ENCODE data around the gene PRRG2. TPM values are rescaled to one million over a fixed set of nuclear protein-coding genes. Genes with fewer than 3 reads are reported as not detected.

PRRG2 gene
- polyA plus RNA-seq (ENCODE audit: insufficient read length in 4 of 4), result 10 to 100 TPM in 1 of 4 donors, 1 to 10 TPM in 3; 6.1 to 10.6 (median 7.1) TPM

DNA sequence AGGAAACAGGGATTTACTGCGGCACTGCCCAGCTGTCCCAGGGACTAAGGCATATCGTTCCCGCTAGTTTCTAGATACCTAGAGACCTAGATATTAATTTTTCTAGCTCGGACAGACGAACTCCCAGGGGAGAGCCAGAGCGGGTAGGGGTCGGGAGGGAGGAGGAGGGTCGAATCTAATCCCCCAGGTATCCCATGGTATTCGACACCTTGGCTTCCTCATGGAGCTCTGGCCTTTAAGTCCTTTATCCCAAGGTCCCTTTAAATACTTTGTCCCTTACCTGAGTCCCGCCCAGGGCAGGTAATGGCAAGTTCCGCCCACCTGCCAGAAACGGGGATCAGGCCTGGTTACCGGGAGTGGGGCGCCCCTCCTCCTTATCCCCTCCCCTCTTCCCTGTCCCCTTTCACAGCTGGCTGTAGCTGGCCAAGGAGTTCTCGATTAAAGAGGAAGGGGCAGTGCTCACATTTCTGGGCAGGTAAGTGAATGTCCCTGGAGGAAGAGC, at the start of gene PRRG2:
Gene PRRG2, plus strand, starts transcription at position 310 of the 502 bp plus-strand sequence. CDS start 1,904 bp downstream, outside the sequence.
- no peak for DNase-seq (ENCODE audit: low read depth in 4 of 4, low spot score in 2 of 4)

DNA sequence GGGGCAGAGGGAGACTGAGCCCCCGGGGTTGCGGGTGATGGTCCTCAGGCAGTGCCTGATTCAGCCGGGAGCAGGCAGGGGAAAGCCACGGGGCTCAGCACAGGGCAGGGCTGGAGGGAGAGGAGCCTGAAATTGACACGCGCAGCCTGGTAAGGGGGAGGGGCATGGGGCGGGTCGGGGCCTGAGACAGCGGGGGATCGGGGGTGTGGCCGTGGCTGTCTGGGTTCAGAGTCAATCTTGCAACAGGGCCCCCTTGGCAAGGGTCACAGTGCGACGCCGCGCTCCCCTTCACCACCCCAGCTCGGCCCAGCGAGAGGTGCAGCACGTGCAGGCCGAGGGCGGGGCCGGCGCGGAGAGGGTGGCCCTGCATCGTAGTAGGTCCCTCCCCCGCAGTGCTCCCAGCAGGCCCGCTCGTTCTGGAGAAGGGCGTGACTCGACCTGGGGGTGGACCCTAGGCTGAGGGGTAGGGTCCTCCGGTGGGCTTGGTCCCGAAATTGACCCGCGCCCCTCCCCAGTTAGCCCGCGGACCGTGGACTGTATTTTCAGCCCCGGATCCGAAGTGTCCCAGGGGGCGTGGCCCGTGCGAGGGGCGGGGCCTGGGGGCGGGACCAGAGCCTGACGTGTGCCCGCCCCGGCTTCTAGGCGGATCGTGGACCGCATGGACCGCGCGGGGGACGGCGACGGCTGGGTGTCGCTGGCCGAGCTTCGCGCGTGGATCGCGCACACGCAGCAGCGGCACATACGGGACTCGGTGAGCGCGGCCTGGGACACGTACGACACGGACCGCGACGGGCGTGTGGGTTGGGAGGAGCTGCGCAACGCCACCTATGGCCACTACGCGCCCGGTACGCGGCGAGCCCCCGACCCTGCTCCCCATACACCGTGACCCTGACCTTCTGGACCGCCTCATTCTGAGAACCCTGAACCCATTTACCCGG, 47.3 kb upstream of the PRRG2 start:
- DNase-seq (ENCODE audit: low read depth in 4 of 4, low spot score in 2 of 4), result peak in 2 of 4 donors; percentile 50 to 57

DNA sequence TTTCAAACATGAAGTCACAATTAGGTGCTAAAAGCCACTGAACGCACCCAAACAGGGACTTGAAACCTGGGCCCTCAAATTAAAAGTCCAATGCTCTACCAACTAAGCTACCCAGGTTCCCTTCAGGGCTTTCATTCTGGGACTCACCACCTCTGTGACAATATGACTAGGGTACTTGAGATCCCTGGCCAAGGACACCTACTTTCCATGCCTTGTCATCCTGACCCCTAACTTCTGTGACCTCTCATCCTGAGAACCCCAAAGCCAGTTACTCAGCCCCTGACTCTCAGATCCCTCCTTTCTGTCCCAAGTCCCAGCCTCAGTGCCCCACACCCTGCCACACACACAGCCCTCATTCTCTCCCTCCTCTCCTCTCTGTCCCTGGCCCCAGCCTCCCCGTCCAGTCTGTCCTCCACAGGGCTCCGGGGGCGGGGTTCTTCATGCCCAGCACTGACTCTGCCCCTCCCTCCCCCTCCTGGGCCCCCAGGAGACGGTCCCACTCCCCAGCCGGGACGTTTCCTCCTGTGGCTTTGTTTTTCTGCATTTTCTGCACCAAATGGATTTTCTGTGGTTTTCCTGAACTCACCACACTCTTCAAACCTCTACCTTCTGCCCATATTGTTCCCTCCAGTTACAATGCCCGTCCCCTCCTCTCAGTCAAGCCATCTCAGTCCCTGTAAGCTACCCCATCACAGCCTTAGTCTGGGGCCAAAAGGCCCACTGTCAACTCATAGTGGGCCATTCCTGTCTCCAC, 46.3 kb upstream of the PRRG2 start:
- no peak for DNase-seq (ENCODE audit: low read depth in 4 of 4, low spot score in 2 of 4)

DNA sequence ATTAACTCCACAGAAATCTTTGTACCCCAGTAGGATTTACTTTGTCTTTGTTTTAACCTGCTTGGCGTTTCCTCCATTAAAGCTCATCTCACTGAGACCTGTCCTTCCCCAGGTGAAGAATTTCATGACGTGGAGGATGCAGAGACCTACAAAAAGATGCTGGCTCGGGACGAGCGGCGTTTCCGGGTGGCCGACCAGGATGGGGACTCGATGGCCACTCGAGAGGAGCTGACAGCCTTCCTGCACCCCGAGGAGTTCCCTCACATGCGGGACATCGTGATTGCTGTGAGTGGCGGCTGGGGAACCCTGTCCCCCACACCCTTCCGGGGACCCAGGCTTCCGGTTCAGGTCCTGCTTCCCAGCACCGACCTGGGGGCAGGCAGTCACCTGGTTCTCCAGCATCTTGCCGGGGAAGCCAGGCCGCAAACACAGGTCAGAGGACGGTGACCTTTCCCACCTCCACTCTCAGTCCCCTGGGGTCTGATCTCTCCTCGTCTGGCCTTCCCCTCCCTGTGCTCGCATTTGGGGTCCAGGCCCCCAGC, 44.1 kb upstream of the PRRG2 start:
- DNase-seq (ENCODE audit: low read depth in 4 of 4, low spot score in 2 of 4), result no peak

DNA sequence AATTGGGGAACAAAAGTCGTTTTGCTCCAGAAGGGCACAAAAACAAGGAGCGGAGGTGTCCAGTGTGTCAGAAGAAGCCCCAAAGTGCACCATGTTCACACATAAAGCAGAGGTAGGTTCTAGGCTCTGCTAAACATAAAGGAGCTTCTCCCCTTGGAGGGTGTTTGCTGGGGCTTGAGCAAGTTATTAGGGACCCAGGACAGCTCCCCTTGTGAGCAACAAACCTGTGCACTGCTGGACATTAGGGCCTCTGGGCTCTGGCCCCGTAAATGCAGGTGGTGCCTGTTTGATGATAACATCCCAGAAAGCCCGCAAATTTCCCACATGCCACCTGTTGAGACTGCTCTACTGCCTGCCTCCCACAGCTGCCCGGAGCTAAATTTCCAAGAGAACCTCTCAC, 42.5 kb upstream of the PRRG2 start:
- no peak for DNase-seq (ENCODE audit: low read depth in 4 of 4, low spot score in 2 of 4)

DNA sequence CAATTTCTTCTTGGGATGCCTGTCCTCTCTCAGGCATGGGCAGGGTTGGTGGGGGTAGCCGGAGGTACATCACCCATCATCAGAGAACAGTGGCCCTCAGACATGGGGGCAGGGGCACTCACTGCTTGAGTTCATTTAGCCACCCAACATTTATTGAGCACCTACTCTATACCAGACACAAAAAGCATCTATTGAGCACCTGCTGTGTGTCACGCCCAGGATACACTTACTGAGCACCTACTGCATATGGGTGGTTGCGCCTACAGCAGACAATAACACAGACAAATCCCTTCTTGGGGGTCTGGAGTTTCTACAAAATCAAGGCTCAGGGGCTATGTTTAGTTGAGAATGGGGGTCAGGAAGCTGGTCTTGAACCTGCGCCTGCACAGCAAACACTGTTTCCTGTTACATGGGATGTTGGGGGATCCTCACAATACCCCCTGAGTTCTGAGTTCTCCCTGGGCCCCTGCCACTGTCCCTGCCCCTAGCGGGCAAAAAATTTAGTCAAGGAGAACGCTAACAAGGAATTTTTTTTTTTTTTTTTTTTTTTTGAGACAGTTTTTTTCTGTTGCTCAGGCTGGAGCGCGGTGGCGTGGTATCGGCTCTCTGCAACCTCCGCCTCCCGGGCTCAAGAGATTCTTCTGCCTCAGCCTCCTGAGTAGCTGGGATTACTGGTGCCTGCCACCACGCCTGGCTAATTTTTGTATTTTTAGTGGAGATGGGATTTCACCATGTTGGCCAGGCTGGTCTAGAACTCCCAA, 41.7 kb upstream of the PRRG2 start:
- DNase-seq (ENCODE audit: low read depth in 4 of 4, low spot score in 2 of 4), result no peak

DNA sequence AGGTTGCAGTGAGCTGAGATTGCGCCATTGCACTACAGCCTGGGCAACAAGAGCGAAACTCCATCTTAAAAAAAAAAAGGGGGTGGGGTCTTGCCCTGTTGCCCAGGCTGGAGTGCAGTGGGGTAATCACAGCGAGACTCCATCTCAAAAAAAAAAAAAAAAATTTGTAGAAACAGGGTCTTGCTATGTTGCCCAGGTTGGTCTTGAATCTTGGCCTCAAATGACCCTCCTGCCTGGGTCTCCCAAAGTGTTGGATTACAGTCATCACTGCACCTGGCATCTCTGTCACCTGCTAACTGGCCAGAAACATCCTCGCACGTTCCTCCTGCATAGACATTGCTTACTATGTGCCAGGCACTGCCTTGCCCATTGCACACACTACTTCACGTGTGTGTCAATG, 39.2 kb upstream of the PRRG2 start:
- no peak for DNase-seq (ENCODE audit: low read depth in 4 of 4, low spot score in 2 of 4)

DNA sequence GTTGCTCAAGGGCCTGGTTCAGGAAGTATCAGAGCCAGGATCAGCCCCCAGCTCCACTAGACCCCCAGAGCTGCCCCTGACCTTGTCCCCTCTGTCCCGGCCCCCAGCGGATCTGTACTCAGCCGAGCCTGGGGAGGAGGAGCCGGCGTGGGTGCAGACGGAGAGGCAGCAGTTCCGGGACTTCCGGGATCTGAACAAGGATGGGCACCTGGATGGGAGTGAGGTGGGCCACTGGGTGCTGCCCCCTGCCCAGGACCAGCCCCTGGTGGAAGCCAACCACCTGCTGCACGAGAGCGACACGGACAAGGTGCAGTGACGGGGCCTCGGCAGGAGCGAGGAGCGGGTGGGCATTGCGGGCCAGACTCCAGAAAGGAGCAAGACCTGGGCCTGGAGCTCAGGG, 38.7 kb upstream of the PRRG2 start:
- DNase-seq (ENCODE audit: low read depth in 4 of 4, low spot score in 2 of 4), result no peak

DNA sequence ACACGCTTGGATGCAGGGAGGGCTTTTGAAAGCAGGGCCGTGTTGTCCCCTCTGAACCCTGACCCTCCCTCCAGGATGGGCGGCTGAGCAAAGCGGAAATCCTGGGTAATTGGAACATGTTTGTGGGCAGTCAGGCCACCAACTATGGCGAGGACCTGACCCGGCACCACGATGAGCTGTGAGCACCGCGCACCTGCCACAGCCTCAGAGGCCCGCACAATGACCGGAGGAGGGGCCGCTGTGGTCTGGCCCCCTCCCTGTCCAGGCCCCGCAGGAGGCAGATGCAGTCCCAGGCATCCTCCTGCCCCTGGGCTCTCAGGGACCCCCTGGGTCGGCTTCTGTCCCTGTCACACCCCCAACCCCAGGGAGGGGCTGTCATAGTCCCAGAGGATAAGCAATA, 38.1 kb upstream of the PRRG2 start:
- DNase-seq (ENCODE audit: low read depth in 4 of 4, low spot score in 2 of 4), result no peak

DNA sequence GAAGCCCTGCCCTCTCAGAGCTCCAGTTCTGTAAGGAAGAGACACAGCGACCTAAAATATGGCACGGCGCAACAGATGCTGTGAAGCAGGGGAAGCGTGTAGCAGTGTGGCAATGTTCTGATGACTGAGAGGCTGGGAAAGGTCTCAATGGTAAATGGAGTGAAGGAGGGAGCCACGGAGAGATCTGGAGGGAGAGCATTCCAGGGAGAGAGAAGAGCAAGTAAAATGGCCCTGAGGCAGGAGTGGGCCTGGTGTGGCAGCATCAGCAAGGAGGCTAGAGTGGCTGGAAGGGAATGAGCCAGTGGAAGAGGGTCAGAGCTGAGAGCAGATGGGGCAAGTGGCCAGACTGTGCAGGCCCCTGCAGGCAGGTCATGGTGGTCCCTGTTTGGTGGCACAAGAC, 37.0 kb upstream of the PRRG2 start:
- no peak for DNase-seq (ENCODE audit: low read depth in 4 of 4, low spot score in 2 of 4)

DNA sequence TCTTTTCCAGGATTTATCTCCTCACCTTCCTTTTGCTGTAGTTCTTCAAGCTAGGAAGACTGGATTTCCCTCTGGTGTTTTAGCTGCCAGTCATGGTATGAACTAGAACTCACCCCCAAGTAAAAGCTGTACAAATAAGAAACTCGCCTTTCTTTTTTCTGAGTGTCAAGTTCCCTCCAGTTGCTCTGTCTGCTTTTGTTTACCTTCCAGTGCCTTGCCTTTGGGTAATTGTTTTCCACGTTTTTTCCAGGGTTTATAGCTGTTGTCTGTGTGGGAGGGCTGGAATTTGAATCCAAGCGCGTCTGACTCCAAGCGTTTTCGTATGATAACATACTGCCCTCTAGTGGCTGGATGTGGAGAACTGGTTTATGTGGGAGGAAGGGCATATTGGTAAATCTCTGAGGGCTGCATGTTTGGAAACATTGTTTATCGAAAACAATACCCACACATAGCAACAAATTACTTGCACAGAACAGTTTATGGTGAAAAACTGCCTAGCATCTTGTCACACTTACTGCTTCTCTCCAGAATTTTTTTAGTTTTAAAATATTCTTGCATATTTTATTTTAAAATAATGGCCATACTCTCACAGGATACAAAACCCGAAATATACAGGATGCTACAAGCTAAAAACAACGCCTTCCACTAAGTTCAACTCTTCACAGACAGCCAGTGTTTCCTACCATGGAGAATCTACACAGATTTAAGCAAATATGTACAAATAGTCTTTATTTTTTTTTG, 34.1 kb upstream of the PRRG2 start:
- DNase-seq (ENCODE audit: low read depth in 4 of 4, low spot score in 2 of 4), result peak; percentile 89 to 95 (median 92)

DNA sequence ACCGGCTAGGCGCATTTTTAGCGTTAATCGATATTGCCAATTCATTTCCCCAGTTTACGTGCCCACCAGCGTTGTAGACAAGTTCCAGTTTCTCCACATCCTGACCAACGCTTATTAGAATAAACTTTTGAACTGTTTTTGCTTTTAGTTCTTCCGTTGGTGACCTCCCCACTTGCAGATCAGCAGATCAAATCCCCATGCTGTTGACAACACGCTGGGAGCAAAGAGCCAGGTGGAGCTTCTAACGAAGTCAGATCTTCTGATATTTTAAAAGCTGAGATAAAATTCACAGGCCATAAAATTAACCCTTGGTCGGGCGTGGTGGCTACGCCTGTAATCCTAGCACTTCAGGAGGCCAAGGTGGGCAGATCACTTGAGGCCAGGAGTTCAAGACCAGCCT, 32.1 kb upstream of the PRRG2 start:
- DNase-seq (ENCODE audit: low read depth in 4 of 4, low spot score in 2 of 4), result no peak

DNA sequence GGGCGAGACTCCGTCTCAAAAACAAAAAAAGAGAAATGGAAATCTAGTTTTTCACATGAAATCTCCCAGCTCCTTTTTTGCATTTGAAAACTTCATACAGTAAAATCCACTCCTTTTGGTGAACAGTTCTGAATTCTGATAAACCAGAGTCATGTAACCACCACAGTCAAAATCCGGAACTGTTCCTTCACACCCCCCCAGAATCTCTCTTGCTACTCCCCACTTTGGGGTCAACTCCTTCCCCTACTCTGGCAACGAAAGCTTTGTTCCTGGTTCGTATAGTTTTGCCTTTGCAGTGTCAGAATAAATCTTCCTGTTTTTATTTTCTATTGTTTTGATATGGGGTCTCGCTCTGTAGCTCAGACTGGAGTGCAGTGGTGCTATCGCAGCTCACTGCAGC, 29.6 kb upstream of the PRRG2 start:
- DNase-seq (ENCODE audit: low read depth in 4 of 4, low spot score in 2 of 4), result no peak

DNA sequence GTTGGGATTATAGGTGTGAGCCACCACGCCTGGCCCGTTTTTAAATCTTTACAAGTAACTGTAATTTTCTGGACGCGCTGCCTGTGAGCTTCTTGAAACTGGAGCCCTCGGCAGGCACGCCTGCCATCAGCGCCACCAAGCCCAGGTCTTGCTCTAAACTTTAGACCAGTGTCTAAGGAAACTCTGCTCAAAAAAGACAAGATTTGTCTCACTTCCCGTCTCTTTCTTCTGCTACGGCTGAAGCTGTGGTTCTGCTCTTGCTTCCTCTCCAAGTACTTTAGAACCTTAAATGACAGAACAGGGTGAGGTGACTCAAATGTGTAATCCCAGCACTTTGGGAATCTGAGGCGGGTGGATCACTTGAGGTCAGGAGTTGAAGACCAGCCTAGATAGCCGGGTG, 28.4 kb upstream of the PRRG2 start:
- DNase-seq (ENCODE audit: low read depth in 4 of 4, low spot score in 2 of 4), result no peak

DNA sequence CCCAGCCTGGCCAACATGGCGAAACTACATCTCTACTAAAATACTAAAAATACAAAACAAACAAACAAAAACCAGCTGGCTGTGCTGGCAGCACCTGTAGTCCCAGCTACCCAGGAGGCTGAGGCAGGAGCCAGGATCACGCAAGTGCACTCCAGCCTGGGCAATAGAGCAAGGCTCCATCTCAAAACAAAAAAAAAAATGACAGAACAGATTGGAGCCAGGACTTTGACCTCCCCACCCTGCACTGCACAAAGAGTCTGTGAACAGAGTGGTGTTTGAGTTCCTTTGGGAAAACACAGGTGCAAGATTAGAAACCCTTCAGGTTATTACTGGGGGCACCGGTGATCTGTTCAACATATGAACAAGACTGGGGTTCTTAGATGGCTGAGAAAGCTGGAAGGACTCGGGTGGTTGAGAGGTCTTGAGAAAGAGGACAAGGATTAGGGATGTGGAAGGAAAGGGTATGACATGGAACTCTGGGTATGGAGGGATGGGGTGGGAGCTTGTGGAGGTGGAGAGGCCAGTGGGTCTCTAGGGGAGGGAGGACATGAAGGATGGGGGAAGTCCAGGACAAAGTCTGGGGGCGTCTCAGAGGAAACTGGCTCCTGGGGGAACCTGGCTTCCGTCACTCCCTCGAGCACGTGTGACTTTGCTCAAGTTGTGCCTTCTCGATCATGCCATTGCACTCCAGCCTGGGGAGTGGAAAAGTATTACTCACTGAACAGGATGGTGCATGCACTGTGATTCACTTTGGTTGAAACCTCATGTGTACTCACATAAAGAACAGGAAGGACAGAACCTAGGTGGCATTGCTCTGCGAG, 27.5 kb upstream of the PRRG2 start:
- DNase-seq (ENCODE audit: low read depth in 4 of 4, low spot score in 2 of 4), result no peak

DNA sequence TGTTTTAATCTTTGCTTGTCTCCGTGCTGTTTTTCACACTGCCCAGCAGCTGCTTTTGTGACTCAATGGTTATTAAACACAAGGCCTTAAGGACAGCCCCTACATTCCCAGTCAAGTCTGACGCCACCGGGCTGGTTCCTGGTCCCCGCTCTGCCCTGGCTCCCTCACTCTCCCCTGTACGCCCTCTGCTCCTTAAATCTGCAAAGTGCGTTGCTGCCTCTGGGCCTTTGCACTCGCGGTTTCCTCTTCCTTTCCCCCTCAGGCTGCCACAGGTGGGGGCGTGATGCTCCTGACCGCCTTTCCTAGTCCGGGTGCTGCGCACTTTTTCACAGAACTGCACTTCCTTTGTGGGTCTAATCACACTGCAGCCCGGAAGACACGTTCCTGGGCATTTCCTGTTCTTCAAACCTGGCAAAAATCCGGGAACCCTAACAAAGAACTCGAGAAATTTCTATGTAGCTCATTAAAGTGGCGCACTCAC, 26.4 kb upstream of the PRRG2 start:
- no peak for DNase-seq (ENCODE audit: low read depth in 4 of 4, low spot score in 2 of 4)

DNA sequence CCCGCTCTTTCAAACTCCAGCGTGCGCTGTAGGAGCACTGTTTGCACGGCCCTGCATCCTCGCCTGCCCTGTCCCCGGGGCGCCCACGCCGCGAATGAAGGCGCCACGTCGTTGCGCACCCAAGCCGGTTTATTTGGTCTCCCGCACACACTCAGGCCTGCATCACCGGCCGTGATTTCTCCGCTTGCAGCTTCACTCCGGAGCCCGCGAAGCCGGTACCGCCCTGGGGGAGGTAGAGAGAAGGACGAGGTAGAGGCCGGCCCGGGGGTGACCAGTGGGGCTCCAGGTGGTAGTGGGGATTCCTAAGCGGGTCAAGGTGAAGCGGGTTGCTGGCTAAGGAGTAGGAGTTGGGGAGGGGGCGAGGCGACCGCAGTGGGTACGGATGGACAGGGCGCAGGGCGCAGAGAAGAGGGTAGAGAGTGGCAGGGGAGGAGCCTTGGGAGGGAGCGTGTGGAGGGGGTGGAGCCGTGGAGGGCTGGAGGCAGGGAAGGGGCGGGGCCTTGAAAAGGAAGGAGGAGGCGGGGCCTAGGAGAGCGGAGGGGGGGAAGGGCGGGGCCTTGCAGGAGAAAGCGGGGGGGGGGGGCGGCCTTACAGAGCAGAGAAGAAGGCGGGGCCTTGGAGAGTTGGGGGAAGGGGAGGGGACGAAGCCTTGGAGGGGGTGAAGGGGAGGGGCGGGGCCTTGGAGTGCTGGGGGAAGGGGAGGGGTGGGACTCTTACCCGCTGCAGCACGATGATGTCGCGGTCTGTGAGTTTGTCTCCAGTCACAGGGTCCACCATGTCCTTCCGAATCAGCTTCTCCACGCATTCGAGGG, 25.3 kb upstream of the PRRG2 start:
- no peak for DNase-seq (ENCODE audit: low read depth in 4 of 4, low spot score in 2 of 4)

Measured in left renal cortex interstitium (tissue), 4 donors.